ENCODE measurements around the gene KNDC1.

Gene KNDC1

GRCh38 chr10:133245439-133246235 is 85.6 kb downstream of the KNDC1 start:
- Histone ChIP-seq H2BK15ac (ENCODE audit: low read length) (peak overlapping the region; percentile 87), H2BK12ac (ENCODE audit: low read length) (peak overlapping the region; percentile 94), H2BK120ac (ENCODE audit: low read depth, low read length) (peak overlapping the region; percentile 67), H3K4me3 (ENCODE audit: low read length in 2 of 2) (peak overlapping the region in 1 of 2 donors; percentile 34), H3K4ac (ENCODE audit: low read length) (no peak overlapping the region), H2AFZ (ENCODE audit: low read length) (peak overlapping the region; percentile 29), H3K18ac (ENCODE audit: low read length) (peak overlapping the region; percentile 95), H2BK5ac (ENCODE audit: low read length) (peak overlapping the region; percentile 82), H3K4me2 (ENCODE audit: insufficient read depth, low read length, poor library complexity, severe bottlenecking) (no peak overlapping the region), H3K79me1 (ENCODE audit: low read depth, low read length) (peaks cover 7% of the 10 kb centered on the region), H3K9ac (ENCODE audit: low read depth, low read length, poor library complexity) (no peak overlapping the region), H3K27ac (replicated peaks; ENCODE audit: low read length) (no peak overlapping the region), H3K27me3 (ENCODE audit: control insufficient read depth in 3 of 3, insufficient read depth in 3 of 3, low read depth in 1 of 3, low read length in 3 of 3) (peaks cover 0 to 57% (median 4%) of the 10 kb centered on the region in 3 experiments), H3K4me1 (ENCODE audit: control insufficient read depth in 2 of 2, insufficient read depth in 1 of 2, low read depth in 1 of 2, low read length in 2 of 2) (peaks cover 14 to 39% of the 10 kb centered on the region in 2 donors), H3K36me3 (replicated peaks in 1 of 2; ENCODE audit: control insufficient read depth in 2 of 2, insufficient read depth in 2 of 2, low read length in 2 of 2) (no peaks in the 10 kb centered on the region), H4K8ac (ENCODE audit: low read depth, low read length) (peak overlapping the region; percentile 72), H3K23ac (ENCODE audit: low read depth, low read length, poor library complexity) (peak overlapping the region; percentile 91), H4K91ac (ENCODE audit: low read depth, low read length, poor library complexity) (peak overlapping the region; percentile 92), H2AK5ac (ENCODE audit: low read depth, low read length) (peak overlapping the region; percentile 99), H3K14ac (ENCODE audit: low read length) (peak overlapping the region; percentile 82), H3K9me3 (replicated peaks in 1 of 2; ENCODE audit: control insufficient read depth in 2 of 2, insufficient read depth in 1 of 2, low read depth in 1 of 2, low read length in 2 of 2) (peaks cover 0 to 3% of the 10 kb centered on the region in 2 donors)
- no CpG with 5 or more reads among the region's 33 CpGs for WGBS, 2 donors (ENCODE audit: extremely low coverage in 2 of 2, insufficient read length in 2 of 2, insufficient replicate concordance in 1 of 2)
- no peak for DNase-seq (ENCODE audit: low spot score)

- no peak overlapping the region for H3K18ac ChIP-seq (ENCODE audit: low read length)
- no peak overlapping the region for H3K9ac ChIP-seq (ENCODE audit: low read depth, low read length, poor library complexity)
- H3K4ac ChIP-seq (ENCODE audit: low read length): no peak overlapping the region
- peaks cover 14 to 39% of the 10 kb centered on the region in 2 donors for H3K4me1 ChIP-seq (ENCODE audit: control insufficient read depth in 2 of 2, insufficient read depth in 1 of 2, low read depth in 1 of 2, low read length in 2 of 2)
- H4K8ac ChIP-seq (ENCODE audit: low read depth, low read length): no peak overlapping the region
- no peak overlapping the region for H3K4me2 ChIP-seq (ENCODE audit: insufficient read depth, low read length, poor library complexity, severe bottlenecking)
- no CpG with 5 or more reads among the region's 12 CpGs for WGBS, 2 donors (ENCODE audit: extremely low coverage in 2 of 2, insufficient read length in 2 of 2, insufficient replicate concordance in 1 of 2)
- no peak overlapping the region for H2AFZ ChIP-seq (ENCODE audit: low read length)
- peak overlapping the region; percentile 97 for H2AK5ac ChIP-seq (ENCODE audit: low read depth, low read length)
- H2BK15ac ChIP-seq (ENCODE audit: low read length): peak overlapping the region; percentile 75
- H3K23ac ChIP-seq (ENCODE audit: low read depth, low read length, poor library complexity): no peak overlapping the region
- H3K27ac ChIP-seq (replicated peaks; ENCODE audit: low read length): no peak overlapping the region
- peak overlapping the region; percentile 56 for H3K14ac ChIP-seq (ENCODE audit: low read length)
- H3K9me3 ChIP-seq (replicated peaks in 1 of 2; ENCODE audit: control insufficient read depth in 2 of 2, insufficient read depth in 1 of 2, low read depth in 1 of 2, low read length in 2 of 2): peaks cover 0 to 3% of the 10 kb centered on the region in 2 donors
- no peak overlapping the region for H3K4me3 ChIP-seq (ENCODE audit: low read length in 2 of 2)
- no peak overlapping the region for H2BK5ac ChIP-seq (ENCODE audit: low read length)
- peaks cover 7% of the 10 kb centered on the region for H3K79me1 ChIP-seq (ENCODE audit: low read depth, low read length)
- H2BK12ac ChIP-seq (ENCODE audit: low read length): no peak overlapping the region
- no peaks in the 10 kb centered on the region for H3K36me3 ChIP-seq (replicated peaks in 1 of 2; ENCODE audit: control insufficient read depth in 2 of 2, insufficient read depth in 2 of 2, low read length in 2 of 2)
- no peak overlapping the region for H4K91ac ChIP-seq (ENCODE audit: low read depth, low read length, poor library complexity)
- H3K27me3 ChIP-seq (ENCODE audit: control insufficient read depth in 3 of 3, insufficient read depth in 3 of 3, low read depth in 1 of 3, low read length in 3 of 3): peaks cover 0 to 52% (median 4%) of the 10 kb centered on the region in 3 experiments
- H2BK120ac ChIP-seq (ENCODE audit: low read depth, low read length): no peak overlapping the region
- no peak for DNase-seq (ENCODE audit: low spot score)
These were observed 86.2 kb downstream of the KNDC1 start for GRCh38 chr10:133246236-133246626.

GRCh38 chr10:133247681-133248333 is 87.8 kb downstream of the KNDC1 start:
- Histone ChIP-seq H2AK5ac (ENCODE audit: low read depth, low read length) (peak overlapping the region; percentile 94), H3K79me1 (ENCODE audit: low read depth, low read length) (peaks cover 7% of the 10 kb centered on the region), H3K4me2 (ENCODE audit: insufficient read depth, low read length, poor library complexity, severe bottlenecking) (no peak overlapping the region), H2BK120ac (ENCODE audit: low read depth, low read length) (peak overlapping the region; percentile 96), H2AFZ (ENCODE audit: low read length) (peak overlapping the region; percentile 75), H4K91ac (ENCODE audit: low read depth, low read length, poor library complexity) (no peak overlapping the region), H3K4me3 (ENCODE audit: low read length in 2 of 2) (no peak overlapping the region), H3K27ac (replicated peaks; ENCODE audit: low read length) (no peak overlapping the region), H2BK12ac (ENCODE audit: low read length) (peak overlapping the region; percentile 41), H3K36me3 (replicated peaks in 1 of 2; ENCODE audit: control insufficient read depth in 2 of 2, insufficient read depth in 2 of 2, low read length in 2 of 2) (no peaks in the 10 kb centered on the region), H3K9me3 (replicated peaks in 1 of 2; ENCODE audit: control insufficient read depth in 2 of 2, insufficient read depth in 1 of 2, low read depth in 1 of 2, low read length in 2 of 2) (peaks cover 0 to 3% of the 10 kb centered on the region in 2 donors), H3K18ac (ENCODE audit: low read length) (peak overlapping the region; percentile 87), H3K4ac (ENCODE audit: low read length) (no peak overlapping the region), H2BK15ac (ENCODE audit: low read length) (peak overlapping the region; percentile 99), H2BK5ac (ENCODE audit: low read length) (peak overlapping the region; percentile 82), H3K4me1 (ENCODE audit: control insufficient read depth in 2 of 2, insufficient read depth in 1 of 2, low read depth in 1 of 2, low read length in 2 of 2) (peaks cover 16 to 39% of the 10 kb centered on the region in 2 donors), H3K23ac (ENCODE audit: low read depth, low read length, poor library complexity) (no peak overlapping the region), H3K14ac (ENCODE audit: low read length) (no peak overlapping the region), H4K8ac (ENCODE audit: low read depth, low read length) (no peak overlapping the region), H3K9ac (ENCODE audit: low read depth, low read length, poor library complexity) (peak overlapping the region; percentile 44), H3K27me3 (ENCODE audit: control insufficient read depth in 3 of 3, insufficient read depth in 3 of 3, low read depth in 1 of 3, low read length in 3 of 3) (peaks cover 0 to 38% (median 4%) of the 10 kb centered on the region in 3 experiments)
- no peak for DNase-seq (ENCODE audit: low spot score)
- WGBS, 2 donors (ENCODE audit: extremely low coverage in 2 of 2, insufficient read length in 2 of 2, insufficient replicate concordance in 1 of 2): no CpG with 5 or more reads among the region's 36 CpGs

- peaks cover 13 to 39% of the 10 kb centered on the region in 2 donors for H3K4me1 ChIP-seq (ENCODE audit: control insufficient read depth in 2 of 2, insufficient read depth in 1 of 2, low read depth in 1 of 2, low read length in 2 of 2)
- H3K9ac ChIP-seq (ENCODE audit: low read depth, low read length, poor library complexity): no peak overlapping the region
- peak overlapping the region; percentile 75 for H2AFZ ChIP-seq (ENCODE audit: low read length)
- no CpG with 5 or more reads among the region's 12 CpGs for WGBS, 2 donors (ENCODE audit: extremely low coverage in 2 of 2, insufficient read length in 2 of 2, insufficient replicate concordance in 1 of 2)
- no peaks in the 10 kb centered on the region for H3K36me3 ChIP-seq (replicated peaks in 1 of 2; ENCODE audit: control insufficient read depth in 2 of 2, insufficient read depth in 2 of 2, low read length in 2 of 2)
- peaks cover 0 to 3% of the 10 kb centered on the region in 2 donors for H3K9me3 ChIP-seq (replicated peaks in 1 of 2; ENCODE audit: control insufficient read depth in 2 of 2, insufficient read depth in 1 of 2, low read depth in 1 of 2, low read length in 2 of 2)
- H3K4me3 ChIP-seq (ENCODE audit: low read length in 2 of 2): no peak overlapping the region
- no peak overlapping the region for H3K4me2 ChIP-seq (ENCODE audit: insufficient read depth, low read length, poor library complexity, severe bottlenecking)
- H3K79me1 ChIP-seq (ENCODE audit: low read depth, low read length): peaks cover 4% of the 10 kb centered on the region
- H3K14ac ChIP-seq (ENCODE audit: low read length): peak overlapping the region; percentile 14
- H4K91ac ChIP-seq (ENCODE audit: low read depth, low read length, poor library complexity): no peak overlapping the region
- no peak overlapping the region for H3K27ac ChIP-seq (replicated peaks; ENCODE audit: low read length)
- peak overlapping the region; percentile 57 for H3K18ac ChIP-seq (ENCODE audit: low read length)
- no peak for DNase-seq (ENCODE audit: low spot score)
- H3K27me3 ChIP-seq (ENCODE audit: control insufficient read depth in 3 of 3, insufficient read depth in 3 of 3, low read depth in 1 of 3, low read length in 3 of 3): peaks cover 0 to 32% (median 0%) of the 10 kb centered on the region in 3 experiments
- H2BK15ac ChIP-seq (ENCODE audit: low read length): peak overlapping the region; percentile 99
- H2BK120ac ChIP-seq (ENCODE audit: low read depth, low read length): peak overlapping the region; percentile 96
- H2AK5ac ChIP-seq (ENCODE audit: low read depth, low read length): peak overlapping the region; percentile 79
- H4K8ac ChIP-seq (ENCODE audit: low read depth, low read length): no peak overlapping the region
- H3K4ac ChIP-seq (ENCODE audit: low read length): no peak overlapping the region
- peak overlapping the region; percentile 58 for H2BK12ac ChIP-seq (ENCODE audit: low read length)
- peak overlapping the region; percentile 82 for H2BK5ac ChIP-seq (ENCODE audit: low read length)
- H3K23ac ChIP-seq (ENCODE audit: low read depth, low read length, poor library complexity): no peak overlapping the region
These were observed 88.3 kb downstream of the KNDC1 start for GRCh38 chr10:133248334-133248715.

Measured in neuronal stem cell (in vitro differentiated cells).